Measurements from ENCODE around the gene MYOM3. TPM values are rescaled to one million over a fixed set of nuclear protein-coding genes. Genes with fewer than 3 reads are reported as not detected.
A peak's percentile ranks its signal among the peaks of the same experiment; 100 is the strongest.

MYOM3 gene
- total and polyA plus RNA-seq, 2 of the 13 experiments (the other 11 are each of a cell fraction or from before 2014, with no cell fraction given): 5.8 to 15.3 TPM

- TF ChIP-seq ZNF138 (CRISPR knock-in tag; IDR thresholded peaks at IDR 0.05; ENCODE audit: low read depth) (no peak), TOPORS (CRISPR knock-in tag; IDR thresholded peaks at IDR 0.05) (no peak), CREM (IDR thresholded peaks at IDR 0.05) (no peak), CREM (CRISPR knock-in tag; IDR thresholded peaks at IDR 0.05) (no peak), SKI (IDR thresholded peaks at IDR 0.05; ENCODE audit: partially characterized antibody) (no peak), TBX3 (IDR thresholded peaks at IDR 0.05; ENCODE audit: borderline replicate concordance) (no peak), MYC (CRISPR knock-in tag; IDR thresholded peaks at IDR 0.05; ENCODE audit: borderline replicate concordance) (peak; percentile 43; the same call in 1 of the 2 replicates), ZNF350 (CRISPR knock-in tag; IDR thresholded peaks at IDR 0.05; ENCODE audit: borderline replicate concordance, low read depth) (no peak; the same call in 1 of the 2 replicates), ZNF737 (CRISPR knock-in tag; IDR thresholded peaks at IDR 0.05; ENCODE audit: borderline replicate concordance) (no peak), ZNF713 (CRISPR knock-in tag; IDR thresholded peaks at IDR 0.05) (0 out of 2 replicates have a peak, but pooled peaks have one; percentile 34), HDAC1 (CRISPR knock-in tag; IDR thresholded peaks at IDR 0.05) (0 out of 2 replicates have a peak, but pooled peaks have one; percentile 27), ZNF746 (CRISPR knock-in tag; IDR thresholded peaks at IDR 0.05) (peak; percentile 49; the same call in 1 of the 2 replicates), ZKSCAN8 (CRISPR knock-in tag; IDR thresholded peaks at IDR 0.05; ENCODE audit: borderline replicate concordance) (0 out of 2 replicates have a peak, but pooled peaks have one; percentile 25), NFYC (CRISPR knock-in tag; IDR thresholded peaks at IDR 0.05) (no peak)
- TF ChIP-seq, protein P1, sequence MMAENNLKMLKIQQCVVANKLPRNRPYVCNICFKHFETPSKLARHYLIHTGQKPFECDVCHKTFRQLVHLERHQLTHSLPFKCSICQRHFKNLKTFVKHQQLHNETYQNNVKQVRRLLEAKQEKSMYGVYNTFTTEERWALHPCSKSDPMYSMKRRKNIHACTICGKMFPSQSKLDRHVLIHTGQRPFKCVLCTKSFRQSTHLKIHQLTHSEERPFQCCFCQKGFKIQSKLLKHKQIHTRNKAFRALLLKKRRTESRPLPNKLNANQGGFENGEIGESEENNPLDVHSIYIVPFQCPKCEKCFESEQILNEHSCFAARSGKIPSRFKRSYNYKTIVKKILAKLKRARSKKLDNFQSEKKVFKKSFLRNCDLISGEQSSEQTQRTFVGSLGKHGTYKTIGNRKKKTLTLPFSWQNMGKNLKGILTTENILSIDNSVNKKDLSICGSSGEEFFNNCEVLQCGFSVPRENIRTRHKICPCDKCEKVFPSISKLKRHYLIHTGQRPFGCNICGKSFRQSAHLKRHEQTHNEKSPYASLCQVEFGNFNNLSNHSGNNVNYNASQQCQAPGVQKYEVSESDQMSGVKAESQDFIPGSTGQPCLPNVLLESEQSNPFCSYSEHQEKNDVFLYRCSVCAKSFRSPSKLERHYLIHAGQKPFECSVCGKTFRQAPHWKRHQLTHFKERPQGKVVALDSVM (CRISPR knock-in tag; IDR thresholded peaks at IDR 0.05): no peak
These were observed 38.6 kb upstream of the MYOM3 start (continued) for GRCh38 chr1:24150234-24151174.

Measured in HepG2 (cell line).